Neutrophil (primary cell): ENCODE results near the gene TALDO1.

Experiments
- H3K27ac ChIP-seq: fragments of 200-600 bp; sonication (generic); 2 replicates; pipeline ENCODE4 v1.5.1; 2016; ENCODE audit warnings: mild to moderate bottlenecking, moderate library complexity
- H3K27me3 ChIP-seq: fragments of 200-600 bp; sonication (generic); 2 replicates; pipeline ENCODE4 v1.6.0; 2016; ENCODE audit warnings: mild to moderate bottlenecking
- H3K36me3 ChIP-seq: fragments of 200-600 bp; sonication (generic); 2 replicates; pipeline ENCODE4 v1.5.1; 2017
- H3K4me1 ChIP-seq, 2 experiments: fragments of 200-600 bp in 1 of 2; sonication (generic) in 1 of 2; 1 replicate in 1 of 2; 2 replicates in 1 of 2; pipeline versions ENCODE4 v1.5.1 to v1.6.1; 2013 to 2016; ENCODE audit warnings: low read depth in 1 of 2, low read length in 1 of 2, mild to moderate bottlenecking in 1 of 2, moderate library complexity in 1 of 2; ENCODE audit not compliant: control insufficient read depth in 1 of 2, insufficient read depth in 1 of 2
- H3K4me3 ChIP-seq, 2 experiments: fragments of 200-600 bp in 1 of 2; sonication (generic) in 1 of 2; 1 replicate in 1 of 2; 2 replicates in 1 of 2; pipeline ENCODE4 v1.5.1; 2013 to 2016; ENCODE audit warnings: low read depth in 1 of 2, low read length in 1 of 2, mild to moderate bottlenecking in 1 of 2, moderate library complexity in 1 of 2
- H3K9me3 ChIP-seq: fragments of 200-600 bp; sonication (generic); 2 replicates; pipeline ENCODE4 v1.5.1; 2016
- TF ChIP-seq, protein P1 (sequence below): fragments of 200-600 bp; sonication (generic); IDR thresholded peaks from 2 replicates; pipeline ENCODE4 v1.5.1; 2016; ENCODE audit warnings: antibody characterized with exemption

The TALDO1 gene

DNA sequence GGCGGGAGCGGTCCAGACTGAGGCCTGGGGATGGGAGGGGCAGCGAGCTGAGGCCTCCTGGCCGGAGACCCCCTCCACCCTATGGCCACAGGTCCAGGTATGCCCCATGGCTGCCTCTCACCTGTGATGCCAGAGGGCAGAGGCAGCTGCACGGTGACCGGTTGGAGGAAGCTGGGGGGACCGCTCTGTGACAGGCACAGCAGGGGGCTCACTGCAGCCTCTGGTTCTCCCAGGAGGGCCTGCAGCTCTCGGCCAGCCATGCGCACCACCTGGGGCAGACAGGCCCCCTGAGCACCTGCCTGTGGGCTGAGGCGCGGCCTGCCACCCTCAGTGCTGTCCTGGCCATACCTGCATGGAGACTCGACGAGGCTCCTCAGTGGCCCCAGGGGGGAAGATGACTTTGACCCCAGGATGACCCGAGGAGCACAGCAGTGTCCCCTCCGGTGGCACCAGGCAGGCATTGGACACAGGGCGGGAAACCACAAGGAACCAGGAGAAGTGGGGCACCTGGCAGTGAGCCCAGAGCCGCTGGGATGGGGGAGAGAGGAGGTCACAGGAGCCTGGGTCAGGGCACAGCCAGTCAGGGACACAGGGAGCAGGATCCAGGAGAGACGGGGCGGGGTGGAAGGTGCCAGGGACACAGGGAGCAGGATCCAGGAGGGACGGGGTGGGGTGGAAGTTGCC lies 54.0 kb downstream of the TALDO1 start:
- no peaks in the 10 kb centered on the region for H3K9me3 ChIP-seq
- no peak overlapping the region for H3K27ac ChIP-seq
- TF ChIP-seq, protein P1, sequence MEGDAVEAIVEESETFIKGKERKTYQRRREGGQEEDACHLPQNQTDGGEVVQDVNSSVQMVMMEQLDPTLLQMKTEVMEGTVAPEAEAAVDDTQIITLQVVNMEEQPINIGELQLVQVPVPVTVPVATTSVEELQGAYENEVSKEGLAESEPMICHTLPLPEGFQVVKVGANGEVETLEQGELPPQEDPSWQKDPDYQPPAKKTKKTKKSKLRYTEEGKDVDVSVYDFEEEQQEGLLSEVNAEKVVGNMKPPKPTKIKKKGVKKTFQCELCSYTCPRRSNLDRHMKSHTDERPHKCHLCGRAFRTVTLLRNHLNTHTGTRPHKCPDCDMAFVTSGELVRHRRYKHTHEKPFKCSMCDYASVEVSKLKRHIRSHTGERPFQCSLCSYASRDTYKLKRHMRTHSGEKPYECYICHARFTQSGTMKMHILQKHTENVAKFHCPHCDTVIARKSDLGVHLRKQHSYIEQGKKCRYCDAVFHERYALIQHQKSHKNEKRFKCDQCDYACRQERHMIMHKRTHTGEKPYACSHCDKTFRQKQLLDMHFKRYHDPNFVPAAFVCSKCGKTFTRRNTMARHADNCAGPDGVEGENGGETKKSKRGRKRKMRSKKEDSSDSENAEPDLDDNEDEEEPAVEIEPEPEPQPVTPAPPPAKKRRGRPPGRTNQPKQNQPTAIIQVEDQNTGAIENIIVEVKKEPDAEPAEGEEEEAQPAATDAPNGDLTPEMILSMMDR, result no peak
- H3K27me3 ChIP-seq, result no peaks in the 10 kb centered on the region
- H3K4me1 ChIP-seq, result peaks cover 36 to 47% of the 10 kb centered on the region in 2 experiments
- no peaks in the 10 kb centered on the region for H3K36me3 ChIP-seq
- H3K4me3 ChIP-seq, result no peak overlapping the region

DNA sequence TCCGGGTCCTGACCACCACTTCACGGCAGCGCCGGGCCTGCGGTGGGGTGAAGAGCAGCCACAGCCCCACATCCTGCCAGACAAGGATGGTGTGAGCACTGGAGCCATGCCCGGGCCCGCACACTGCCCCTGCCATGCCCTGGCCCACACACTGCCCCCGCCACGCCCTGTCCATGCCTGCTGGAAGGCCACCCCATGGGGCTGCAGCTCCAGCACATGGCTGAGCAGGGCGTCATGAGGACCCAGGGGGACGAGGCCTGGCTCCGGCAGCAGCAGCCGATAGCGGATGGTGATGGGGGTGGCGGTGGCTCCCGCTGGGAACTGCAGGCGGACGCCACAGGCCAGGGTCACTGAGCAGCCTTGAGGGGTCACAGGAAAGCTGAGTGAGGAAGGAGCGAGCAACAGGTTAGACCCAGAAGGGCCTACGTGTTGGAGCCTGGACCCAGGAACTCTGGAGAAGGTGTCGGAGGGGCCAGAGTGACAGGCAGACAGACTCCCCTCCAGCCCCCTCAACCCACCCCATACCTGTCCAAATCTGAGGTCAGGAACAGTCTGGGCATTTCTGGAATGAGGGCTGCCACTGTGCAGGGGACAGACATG lies 54.9 kb downstream of the TALDO1 start:
- H3K9me3 ChIP-seq, result no peaks in the 10 kb centered on the region
- no peaks in the 10 kb centered on the region for H3K36me3 ChIP-seq
- TF ChIP-seq, protein P1, result no peak
- H3K4me3 ChIP-seq, result no peak overlapping the region
- H3K27ac ChIP-seq, result no peak overlapping the region
- peaks cover 27 to 38% of the 10 kb centered on the region in 2 experiments for H3K4me1 ChIP-seq
- H3K27me3 ChIP-seq, result no peaks in the 10 kb centered on the region

DNA sequence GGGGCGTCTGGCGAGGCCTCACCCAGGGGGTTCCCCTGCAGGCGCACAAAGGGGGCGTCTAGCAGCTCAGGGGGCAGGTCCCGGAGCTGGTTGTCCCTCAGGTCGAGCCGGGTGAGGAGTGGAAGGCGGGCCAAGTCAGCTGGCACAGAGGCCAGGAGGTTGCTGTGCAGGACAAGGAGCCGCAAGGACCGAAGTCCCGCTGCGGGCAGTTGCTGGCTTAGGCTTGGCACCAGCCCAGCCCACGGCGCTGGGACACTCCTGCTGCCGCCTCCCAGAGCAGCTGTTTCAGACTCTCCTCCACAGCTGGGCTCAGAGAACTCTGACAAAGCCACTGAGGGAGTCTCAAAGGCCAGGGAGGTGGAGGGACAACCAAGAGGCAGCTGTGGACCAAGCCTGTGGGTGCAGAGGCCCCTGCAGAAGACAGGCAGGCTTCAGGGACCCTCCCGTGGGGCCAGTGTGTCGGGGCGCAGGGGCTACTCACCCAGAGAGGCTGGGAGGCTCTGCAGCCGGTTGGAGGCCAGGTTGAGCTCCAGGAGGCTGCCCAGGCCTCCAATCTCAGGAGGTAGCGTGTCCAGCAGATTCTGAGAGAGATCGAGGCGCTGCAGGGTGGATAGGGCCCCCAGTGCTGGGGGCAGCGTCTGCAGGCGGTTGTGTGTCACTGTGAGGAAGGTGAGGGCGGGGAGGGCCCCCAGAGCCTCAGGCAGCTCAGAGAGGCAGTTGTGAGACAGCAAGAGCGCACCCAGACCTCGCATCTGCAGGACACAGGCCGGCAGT lies 55.6 kb downstream of the TALDO1 start:
- no peak overlapping the region for H3K27ac ChIP-seq
- H3K4me3 ChIP-seq, result no peak overlapping the region
- no peaks in the 10 kb centered on the region for H3K9me3 ChIP-seq
- H3K4me1 ChIP-seq, result peaks cover 19 to 31% of the 10 kb centered on the region in 2 experiments
- no peaks in the 10 kb centered on the region for H3K36me3 ChIP-seq
- TF ChIP-seq, protein P1, result no peak
- H3K27me3 ChIP-seq, result no peaks in the 10 kb centered on the region

DNA sequence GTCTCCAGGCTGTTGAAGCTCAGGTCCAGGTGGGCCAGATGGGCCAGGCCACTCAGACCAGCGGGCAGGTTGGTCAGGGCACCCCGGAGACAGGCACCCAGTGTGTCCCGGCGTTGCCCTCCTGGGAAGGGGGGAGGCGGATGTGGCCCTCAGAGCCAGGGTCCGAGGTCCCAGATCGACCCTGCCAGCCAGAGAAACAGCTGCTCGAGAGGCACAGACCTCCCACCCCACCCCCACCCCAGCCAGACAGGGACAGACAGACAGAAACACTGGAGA lies 56.1 kb downstream of the TALDO1 start:
- peaks cover 20 to 28% of the 10 kb centered on the region in 2 experiments for H3K4me1 ChIP-seq
- H3K27ac ChIP-seq, result no peak overlapping the region
- H3K36me3 ChIP-seq, result no peaks in the 10 kb centered on the region
- no peak overlapping the region for H3K4me3 ChIP-seq
- TF ChIP-seq, protein P1, result no peak
- no peaks in the 10 kb centered on the region for H3K27me3 ChIP-seq
- no peaks in the 10 kb centered on the region for H3K9me3 ChIP-seq

DNA sequence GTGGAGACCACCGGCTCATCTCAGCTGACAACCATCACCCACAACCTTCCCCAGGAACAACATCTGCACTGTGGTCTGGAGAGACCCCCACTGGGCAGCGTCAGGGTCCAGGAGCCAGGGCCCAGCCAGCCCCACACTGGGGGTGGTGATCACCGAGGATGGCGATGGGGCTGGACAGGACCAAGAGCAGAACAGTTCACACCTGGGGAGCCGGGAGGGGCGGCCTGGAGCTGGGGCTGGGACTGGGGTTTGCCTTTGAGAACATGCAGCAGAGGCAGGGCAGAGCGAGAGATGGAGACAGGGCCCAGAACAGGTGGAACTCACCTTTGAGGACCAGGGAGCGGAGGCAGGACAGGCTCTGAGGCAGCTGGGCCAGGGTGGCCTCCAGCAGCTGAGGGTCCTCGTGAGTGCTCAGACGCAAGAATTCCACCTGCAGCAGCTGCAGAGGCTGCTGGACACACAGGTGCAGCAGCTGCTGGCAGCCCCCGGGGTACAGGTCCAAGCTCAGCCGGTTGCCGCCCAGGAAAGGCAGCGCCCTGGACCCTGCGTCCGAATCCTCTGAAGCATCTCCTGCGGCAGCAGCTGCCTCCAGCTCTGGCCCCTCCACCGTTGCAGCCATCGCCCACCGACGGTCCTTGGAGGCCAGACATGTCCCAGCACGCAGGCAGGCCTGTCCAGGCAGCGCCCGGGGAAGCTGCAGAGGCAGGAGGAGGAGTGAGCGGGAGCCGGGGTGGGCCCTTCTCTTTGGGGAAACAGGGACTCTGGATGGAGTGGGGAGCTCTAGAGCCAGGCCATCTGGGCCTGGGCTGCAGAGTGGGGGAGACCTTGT lies 56.7 kb downstream of the TALDO1 start:
- Histone ChIP-seq H3K4me3 (peak overlapping the region; percentile 65 to 75), H3K9me3 (no peaks in the 10 kb centered on the region), H3K27me3 (no peaks in the 10 kb centered on the region), H3K27ac (peak overlapping the region; percentile 81), H3K36me3 (no peaks in the 10 kb centered on the region), H3K4me1 (peaks cover 24 to 31% of the 10 kb centered on the region in 2 experiments)
- TF ChIP-seq, protein P1, result no peak
